IPS-20b (cell line): ENCODE results near the gene CLCA1.

Experiments used
- H3K27ac ChIP-seq: one replicate; pipeline ENCODE4 v1.5.1; 2013; ENCODE audit warnings: low read length
- H3K27me3 ChIP-seq: 2 replicates; pipeline ENCODE4 v1.6.1; 2013; ENCODE audit warnings: mild to moderate bottlenecking, low read length, inconsistent platforms; ENCODE audit not compliant: insufficient read depth
- H3K36me3 ChIP-seq: 2 replicates; pipeline ENCODE4 v1.6.1; 2013; ENCODE audit warnings: low read depth, mild to moderate bottlenecking, inconsistent platforms, low read length, moderate library complexity; ENCODE audit not compliant: insufficient read depth
- H3K4me1 ChIP-seq: 2 replicates; pipeline ENCODE4 v1.6.1; 2013; ENCODE audit warnings: mild to moderate bottlenecking, control low read depth, inconsistent platforms, low read length, moderate library complexity; ENCODE audit not compliant: insufficient read depth
- H3K4me3 ChIP-seq: 2 replicates; pipeline ENCODE4 v1.5.1; 2013; ENCODE audit warnings: mild to moderate bottlenecking, low read length, inconsistent platforms
- H3K9ac ChIP-seq: 2 replicates; pipeline ENCODE4 v1.6.1; 2013; ENCODE audit warnings: low read depth, mild to moderate bottlenecking, inconsistent platforms, low read length, moderate library complexity
- H3K9me3 ChIP-seq: 2 replicates; pipeline ENCODE4 v1.6.1; 2013; ENCODE audit warnings: mild to moderate bottlenecking, low read depth, low read length, inconsistent platforms; ENCODE audit not compliant: insufficient read depth

The CLCA1 gene

GRCh38 chr1:86441581-86441980, 27.1 kb upstream of the CLCA1 start:
- Histone ChIP-seq H3K9me3 (no peaks in the 10 kb centered on the region), H3K4me3 (no peak overlapping the region), H3K9ac (no peak overlapping the region), H3K27ac (no peak overlapping the region), H3K27me3 (no peaks in the 10 kb centered on the region), H3K36me3 (no peaks in the 10 kb centered on the region), H3K4me1 (no peaks in the 10 kb centered on the region)

GRCh38 chr1:86441997-86442396, 26.7 kb upstream of the CLCA1 start:
- Histone ChIP-seq H3K9me3 (no peaks in the 10 kb centered on the region), H3K9ac (no peak overlapping the region), H3K4me1 (no peaks in the 10 kb centered on the region), H3K4me3 (no peak overlapping the region), H3K27ac (no peak overlapping the region), H3K27me3 (no peaks in the 10 kb centered on the region), H3K36me3 (no peaks in the 10 kb centered on the region)

- H3K27ac ChIP-seq, result no peak overlapping the region
- no peak overlapping the region for H3K9ac ChIP-seq
- H3K4me3 ChIP-seq, result no peak overlapping the region
- no peaks in the 10 kb centered on the region for H3K36me3 ChIP-seq
- no peaks in the 10 kb centered on the region for H3K4me1 ChIP-seq
- no peaks in the 10 kb centered on the region for H3K27me3 ChIP-seq
- H3K9me3 ChIP-seq, result no peaks in the 10 kb centered on the region
Measured at GRCh38 chr1:86445919-86446318, 22.8 kb upstream of the CLCA1 start.

- no peaks in the 10 kb centered on the region for H3K4me1 ChIP-seq
- no peaks in the 10 kb centered on the region for H3K27me3 ChIP-seq
- no peak overlapping the region for H3K4me3 ChIP-seq
- no peaks in the 10 kb centered on the region for H3K9me3 ChIP-seq
- H3K36me3 ChIP-seq, result no peaks in the 10 kb centered on the region
- no peak overlapping the region for H3K27ac ChIP-seq
- H3K9ac ChIP-seq, result no peak overlapping the region
Measured at GRCh38 chr1:86447198-86447790, 21.4 kb upstream of the CLCA1 start.

- Histone ChIP-seq H3K27me3 (no peaks in the 10 kb centered on the region), H3K36me3 (no peaks in the 10 kb centered on the region), H3K4me1 (no peaks in the 10 kb centered on the region), H3K4me3 (no peak overlapping the region), H3K9me3 (no peaks in the 10 kb centered on the region), H3K9ac (no peak overlapping the region), H3K27ac (no peak overlapping the region)
Measured at GRCh38 chr1:86448670-86449069, 20.1 kb upstream of the CLCA1 start.

GRCh38 chr1:86449103-86449502, 19.6 kb upstream of the CLCA1 start:
- H3K36me3 ChIP-seq, result no peaks in the 10 kb centered on the region
- H3K27ac ChIP-seq, result no peak overlapping the region
- no peak overlapping the region for H3K4me3 ChIP-seq
- no peaks in the 10 kb centered on the region for H3K27me3 ChIP-seq
- H3K9me3 ChIP-seq, result no peaks in the 10 kb centered on the region
- no peaks in the 10 kb centered on the region for H3K4me1 ChIP-seq
- H3K9ac ChIP-seq, result no peak overlapping the region

GRCh38 chr1:86450847-86451246, 17.9 kb upstream of the CLCA1 start:
- H3K4me3 ChIP-seq, result no peak overlapping the region
- no peak overlapping the region for H3K27ac ChIP-seq
- H3K4me1 ChIP-seq, result no peaks in the 10 kb centered on the region
- no peaks in the 10 kb centered on the region for H3K27me3 ChIP-seq
- H3K9me3 ChIP-seq, result no peaks in the 10 kb centered on the region
- H3K36me3 ChIP-seq, result no peaks in the 10 kb centered on the region
- H3K9ac ChIP-seq, result no peak overlapping the region

GRCh38 chr1:86453664-86454063, 15.1 kb upstream of the CLCA1 start:
- Histone ChIP-seq H3K36me3 (no peaks in the 10 kb centered on the region), H3K4me1 (no peaks in the 10 kb centered on the region), H3K27me3 (no peaks in the 10 kb centered on the region), H3K4me3 (no peak overlapping the region), H3K27ac (no peak overlapping the region), H3K9me3 (no peaks in the 10 kb centered on the region), H3K9ac (no peak overlapping the region)

GRCh38 chr1:86455073-86455472, 13.7 kb upstream of the CLCA1 start:
- Histone ChIP-seq H3K9ac (no peak overlapping the region), H3K4me1 (no peaks in the 10 kb centered on the region)

GRCh38 chr1:86460998-86461397, 7.7 kb upstream of the CLCA1 start:
- Histone ChIP-seq H3K9me3 (no peaks in the 10 kb centered on the region), H3K4me1 (no peaks in the 10 kb centered on the region), H3K36me3 (no peaks in the 10 kb centered on the region), H3K27ac (no peak overlapping the region), H3K4me3 (no peak overlapping the region), H3K9ac (no peak overlapping the region), H3K27me3 (no peaks in the 10 kb centered on the region)

More at GRCh38 chr1:86455073-86455472, 13.7 kb upstream of the CLCA1 start:
- Histone ChIP-seq H3K36me3 (no peaks in the 10 kb centered on the region), H3K9me3 (no peaks in the 10 kb centered on the region), H3K27me3 (no peaks in the 10 kb centered on the region), H3K4me3 (no peak overlapping the region), H3K27ac (no peak overlapping the region)

- Histone ChIP-seq H3K9me3 (no peaks in the 10 kb centered on the region), H3K27me3 (no peaks in the 10 kb centered on the region), H3K36me3 (no peaks in the 10 kb centered on the region), H3K27ac (no peak overlapping the region), H3K4me1 (no peaks in the 10 kb centered on the region), H3K4me3 (no peak overlapping the region), H3K9ac (no peak overlapping the region)
Measured at GRCh38 chr1:86461482-86461881, 7.2 kb upstream of the CLCA1 start.

- Histone ChIP-seq H3K36me3 (no peaks in the 10 kb centered on the region), H3K4me3 (no peak overlapping the region), H3K27ac (no peak overlapping the region), H3K27me3 (no peaks in the 10 kb centered on the region), H3K9me3 (no peaks in the 10 kb centered on the region), H3K4me1 (no peaks in the 10 kb centered on the region), H3K9ac (no peak overlapping the region)
Measured at GRCh38 chr1:86464819-86465218, 3.9 kb upstream of the CLCA1 start.
